Transverse colon (tissue), 4 donors: ENCODE data around the gene BAMBI. TPM values are rescaled to one million over a fixed set of nuclear protein-coding genes. Genes with fewer than 3 reads are reported as not detected.

Source experiments
- DNase-seq: peaks from one replicate; pipeline ENCODE4 v3.0.0-alpha.2; 2019
- H3K27ac ChIP-seq, 4 donors: fragments of 200-600 bp; sonication (generic); 2 replicates each; pipeline ENCODE4 v1.5.1; 2016 to 2018; ENCODE audit warnings: inconsistent platforms in 4 of 4
- H3K27me3 ChIP-seq: fragments of 200-600 bp; sonication (generic); 2 replicates; pipeline ENCODE4 v1.5.1; 2017; ENCODE audit warnings: inconsistent platforms
- H3K36me3 ChIP-seq, 4 donors: fragments of 200-600 bp; sonication (generic); 2 replicates each; pipeline ENCODE4 v1.5.1; 2017 to 2019; ENCODE audit warnings: inconsistent platforms in 4 of 4
- H3K4me1 ChIP-seq, 4 donors: fragments of 200-600 bp; sonication (generic); 2 replicates each; pipeline ENCODE4 v1.5.1; 2017 to 2020; ENCODE audit warnings: inconsistent platforms in 4 of 4
- H3K4me3 ChIP-seq, 4 donors: fragments of 200-600 bp; sonication (generic); 1 replicate in 1 of 4; 2 replicates in 3 of 4; pipeline versions ENCODE4 v1.5.1 to v1.6.1; 2017 to 2019; ENCODE audit warnings: inconsistent platforms in 4 of 4
- H3K9me3 ChIP-seq, 2 donors: fragments of 200-600 bp; sonication (generic); 2 replicates each; pipeline ENCODE4 v1.5.1; 2017 to 2019; ENCODE audit warnings: inconsistent platforms in 2 of 2
- CTCF ChIP-seq, 5 experiments: fragments of 200-600 bp in 3 of 5; fragments of 450-650 bp in 2 of 5; sonication (generic) in 3 of 5; IDR thresholded peaks; 1 replicate in 2 of 5; 2 replicates in 3 of 5; pipeline ENCODE4 v1.5.1; 2016 to 2017; ENCODE audit warnings: antibody characterized with exemption in 5 of 5, inconsistent platforms in 3 of 5, mild to moderate bottlenecking in 2 of 5, moderate library complexity in 1 of 5
- EP300 ChIP-seq: sonication (generic); formaldehyde crosslinking; IDR thresholded peaks from one replicate; pipeline ENCODE4 v1.6.1; 2017; ENCODE audit warnings: antibody characterized with exemption, low read depth
- POLR2A ChIP-seq: fragments of 450-650 bp; IDR thresholded peaks from one replicate; pipeline ENCODE4 v1.6.1; 2016; ENCODE audit warnings: antibody characterized with exemption, mild to moderate bottlenecking, moderate library complexity
- POLR2AphosphoS5 ChIP-seq, 3 donors: sonication (generic); formaldehyde crosslinking; IDR thresholded peaks; one replicate each; pipeline ENCODE4 v1.6.1; 2016; ENCODE audit warnings: antibody characterized with exemption in 3 of 3
- WGBS, 2 donors: methylation state at CpG; one replicate each; pipeline ENCODE4 v1.1.5; 2018; ENCODE audit warnings: low coverage in 1 of 2; 5-methylcytosine and 5-hydroxymethylcytosine counted together
- in situ Hi-C, 4 donors: fragments of 200-750 bp; cut with MboI; loops; one replicate each; pipeline versions ENCODE4 v1.15.0 to v1.15.1; 2017; ENCODE audit warnings: low sequenced_read_pairs in 3 of 4, low pct_ligation_motif_present in 1 of 4, low pct_unique_long_range_greater_than_20kb in 1 of 4
- intact Hi-C: fragments of 100-400 bp; cut with DNase I; formaldehyde crosslinking; loops from one replicate; pipeline ENCODE4 v1.15.1; 2023; ENCODE audit warnings: low total_unique reads
- total RNA-seq, 4 donors: library from RNA; depleted of rRNA; stranded (reverse); fragments of >200 nt; gene quantifications; one replicate each; pipeline ENCODE4 v1.1.0, GENCODE V29; 2016

BAMBI gene
- 1 to 10 TPM in 2 of 4 donors, under 1 TPM in 1, not detected in 1; 1.00 to 3.7 (median 1.2) TPM for total RNA-seq

- TF ChIP-seq POLR2A, result peak; percentile 74
- peak; percentile 87 to 93 (median 89) for TF ChIP-seq POLR2AphosphoS5 (IDR thresholded peaks at IDR 0.05)
- TF ChIP-seq CTCF (IDR thresholded peaks at IDR 0.05), result peak; percentile 28 to 70 (median 57)
- TF ChIP-seq EP300, result no peak
- Histone ChIP-seq H3K4me1 (peaks cover 0 to 41% (median 35%) of the 10 kb centered on the region in 4 donors), H3K27me3 (peaks cover 86% of the 10 kb centered on the region), H3K4me3 (peak within 1 kb of the TSS; percentile 65 to 79 (median 68)), H3K36me3 (no peaks in the 10 kb centered on the region), H3K9me3 (no peaks in the 10 kb centered on the region), H3K27ac (peak within 1 kb of the TSS; percentile 60 to 75 (median 70))
- DNase-seq, result peak; percentile 94
- intact Hi-C loops (no loop called here), in situ Hi-C loops (loop anchor here in 1 of 4 donors (10.0 kb wide), 1 partner anchor 318 kb away; no protein-coding TSS in a partner anchor)
- WGBS, 2 donors, result 2% methylated on average over 12 of the region's 120 CpGs; no CpG with 5 or more reads in 1 of the 2 donors
These were observed at the start of gene BAMBI for GRCh38 chr10:28676968-28677887. BAMBI (plus strand) TSS chr10:28677521; CDS start chr10:28677898, 377 bp downstream.

GRCh38 chr10:28628184-28628893 lies 49.0 kb upstream of the BAMBI start:
- H3K4me3 ChIP-seq, result no peak overlapping the region
- no peaks in the 10 kb centered on the region for H3K4me1 ChIP-seq
- no peaks in the 10 kb centered on the region for H3K36me3 ChIP-seq
- H3K27ac ChIP-seq, result no peak overlapping the region
- WGBS, 2 donors, result 30 to 54% methylated on average over 4 to 15 of the region's 15 CpGs
- H3K27me3 ChIP-seq, result peaks cover 5% of the 10 kb centered on the region
- peak; percentile 81 for DNase-seq
- in situ Hi-C loops, result loop anchor here in 1 of 4 donors (25.0 kb wide), 1 partner anchor 684 kb away; no protein-coding TSS in a partner anchor
- no peak for TF ChIP-seq POLR2AphosphoS5 (IDR thresholded peaks at IDR 0.05)
- peak; percentile 64 to 88 (median 85) for TF ChIP-seq CTCF (IDR thresholded peaks at IDR 0.05)
- no peak for TF ChIP-seq POLR2A
- no peak for TF ChIP-seq EP300
- H3K9me3 ChIP-seq, result no peaks in the 10 kb centered on the region
- intact Hi-C loops, result no loop called here

GRCh38 chr10:28631896-28632583 lies 45.3 kb upstream of the BAMBI start:
- no peak overlapping the region for H3K27ac ChIP-seq
- in situ Hi-C loops, result loop anchor here in 1 of 4 donors (25.0 kb wide), 1 partner anchor 680 kb away; no protein-coding TSS in a partner anchor
- peaks cover 5% of the 10 kb centered on the region for H3K27me3 ChIP-seq
- H3K4me1 ChIP-seq, result no peaks in the 10 kb centered on the region
- H3K9me3 ChIP-seq, result no peaks in the 10 kb centered on the region
- no peak overlapping the region for H3K4me3 ChIP-seq
- no peak for TF ChIP-seq EP300
- no peak for TF ChIP-seq CTCF (IDR thresholded peaks at IDR 0.05)
- TF ChIP-seq POLR2A, result no peak
- TF ChIP-seq POLR2AphosphoS5 (IDR thresholded peaks at IDR 0.05), result no peak
- no peaks in the 10 kb centered on the region for H3K36me3 ChIP-seq
- intact Hi-C loops, result no loop called here
- WGBS, 2 donors, result 39 to 59% methylated on average over 4 to 5 of the region's 5 CpGs
- DNase-seq, result no peak
